Neural crest cell (in vitro differentiated cells): ENCODE results near the gene SP6. TPM values are rescaled to one million over a fixed set of nuclear protein-coding genes. Genes with fewer than 3 reads are reported as not detected.

Experiments used
- DNase-seq: peaks from one replicate; pipeline ENCODE4 v3.0.0; 2021; ENCODE audit warnings: low read depth, mixed read lengths, low spot score
- H3K27ac Mint-ChIP-seq: one replicate; pipeline ENCODE4 v1.8.0; 2021; ENCODE audit warnings: mild to moderate bottlenecking, mixed read lengths; ENCODE audit not compliant: unreplicated experiment
- H3K27me3 Mint-ChIP-seq: 2 replicates; pipeline ENCODE4 v1.8.0; 2021; ENCODE audit warnings: low read depth, mild to moderate bottlenecking, mixed read lengths
- H3K36me3 Mint-ChIP-seq: 2 replicates; pipeline ENCODE4 v1.8.0; 2021; ENCODE audit warnings: low read depth, mild to moderate bottlenecking, mixed read lengths
- H3K4me1 Mint-ChIP-seq: 2 replicates; pipeline ENCODE4 v1.8.0; 2021; ENCODE audit warnings: mixed read lengths
- H3K4me3 Mint-ChIP-seq: one replicate; pipeline ENCODE4 v1.8.0; 2021; ENCODE audit warnings: mild to moderate bottlenecking, mixed read lengths
- H3K9me3 Mint-ChIP-seq: 2 replicates; pipeline ENCODE4 v1.8.0; 2021; ENCODE audit warnings: mixed read lengths
- CTCF ChIP-seq: fragments of 200-600 bp; sonication (generic); conservative IDR thresholded peaks from 2 replicates; pipeline ENCODE4 v1.5.0; 2021; ENCODE audit warnings: antibody characterized with exemption, mild to moderate bottlenecking
- total RNA-seq: library from RNA; stranded (reverse); gene quantifications from 2 replicates; pipeline ENCODE4 v1.2.1, GENCODE V29; 2021

Gene SP6
- total RNA-seq, 1 donor from 2014 or later, result 0.16 TPM

DNA sequence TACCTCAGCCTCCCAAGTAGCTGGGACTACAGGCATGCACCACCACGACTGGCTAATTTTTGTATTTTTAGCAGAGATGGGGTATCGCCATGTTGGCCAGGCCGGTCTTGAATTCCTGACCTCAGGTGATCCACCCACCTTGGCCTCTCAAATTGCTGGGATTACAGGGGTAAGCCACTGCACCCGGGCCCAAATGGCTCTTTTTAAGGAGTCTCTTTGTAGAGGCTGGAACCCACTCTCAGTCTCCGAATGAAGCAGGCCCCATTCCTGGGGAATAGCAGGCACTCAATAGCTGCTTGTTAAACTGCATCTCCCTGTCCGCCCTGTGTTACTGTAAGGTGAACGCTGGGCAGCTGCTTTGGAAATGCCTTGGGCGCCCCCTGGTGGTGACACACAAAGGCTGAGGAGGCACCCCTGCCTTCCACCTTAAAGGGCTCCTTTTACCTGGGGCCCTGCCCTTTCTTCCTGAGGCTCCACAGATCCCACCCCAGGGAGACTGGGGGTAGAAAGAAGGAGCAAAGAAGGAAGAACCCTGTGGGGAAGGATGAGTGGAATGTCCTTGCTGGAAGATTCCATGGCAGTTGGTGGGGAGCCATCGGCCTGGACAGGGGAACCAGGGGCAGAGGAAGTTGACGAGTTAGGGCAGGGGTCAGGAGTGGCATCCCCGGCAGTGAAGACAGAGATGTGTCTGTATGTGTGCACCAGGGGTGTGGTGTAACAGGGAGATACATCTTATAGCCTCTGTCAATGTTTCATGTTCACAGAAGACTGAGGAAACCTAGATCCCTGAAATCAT is 39.0 kb upstream of the SP6 start:
- peak; percentile 91 for DNase-seq
- Mint-ChIP-seq H3K36me3 (no peaks in the 10 kb centered on the region), H3K27me3 (no peaks in the 10 kb centered on the region), H3K9me3 (no peaks in the 10 kb centered on the region), H3K4me1 (peaks cover 8% of the 10 kb centered on the region), H3K4me3 (peak overlapping the region; percentile 82), H3K27ac (no peak overlapping the region)
- peak; percentile 97 for TF ChIP-seq CTCF

- H3K27ac Mint-ChIP-seq, result no peak overlapping the region
- H3K9me3 Mint-ChIP-seq, result no peaks in the 10 kb centered on the region
- no peaks in the 10 kb centered on the region for H3K36me3 Mint-ChIP-seq
- no peaks in the 10 kb centered on the region for H3K4me1 Mint-ChIP-seq
- no peak for DNase-seq
- no peak for TF ChIP-seq CTCF
- H3K27me3 Mint-ChIP-seq, result peaks cover 12% of the 10 kb centered on the region
- H3K4me3 Mint-ChIP-seq, result no peak overlapping the region
These were observed 37.3 kb upstream of the SP6 start for GRCh38 chr17:47888293-47888692.

DNA sequence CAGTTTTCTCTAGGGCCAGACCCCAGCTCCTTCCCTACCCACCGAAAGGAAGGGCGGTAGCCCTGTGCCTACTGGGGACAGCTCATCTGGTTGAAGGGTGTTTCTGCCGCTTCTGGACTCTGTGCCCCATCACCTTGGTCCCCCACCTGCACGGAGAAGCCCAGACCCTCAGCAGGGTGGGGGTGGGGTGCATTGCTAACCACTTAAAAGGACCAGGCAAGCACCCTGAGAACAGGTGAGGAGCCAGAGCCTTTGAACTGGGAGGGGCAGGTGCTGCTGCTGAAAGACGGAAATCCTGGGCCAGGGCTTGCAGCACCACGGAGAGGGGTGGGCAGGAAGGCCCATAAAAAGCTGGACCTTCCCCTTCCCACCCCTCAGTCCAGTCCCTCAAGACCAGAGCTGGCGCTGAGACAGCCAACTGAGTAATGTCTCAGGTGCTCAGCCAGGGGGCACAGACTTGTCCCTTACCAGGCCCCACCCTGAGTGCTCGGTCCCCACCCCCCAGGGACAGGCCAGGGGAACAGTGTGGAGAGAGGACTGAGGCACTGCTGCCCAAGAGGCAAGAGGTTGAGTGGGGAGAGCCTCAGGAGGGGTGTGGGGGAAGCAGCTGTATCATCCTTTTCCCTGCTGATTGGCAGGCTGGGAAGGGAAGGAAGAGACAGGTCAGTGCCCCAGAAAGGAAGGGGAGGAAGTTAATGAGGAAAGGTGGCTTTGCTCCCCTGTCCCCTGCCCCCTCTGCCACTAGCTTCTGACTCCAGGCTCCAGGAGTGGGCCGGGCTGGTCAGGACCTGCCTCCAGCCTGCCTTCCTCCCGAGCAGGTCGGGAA is 34.2 kb upstream of the SP6 start:
- Mint-ChIP-seq H3K27ac (no peak overlapping the region), H3K36me3 (no peaks in the 10 kb centered on the region), H3K27me3 (peaks cover 35% of the 10 kb centered on the region), H3K9me3 (no peaks in the 10 kb centered on the region), H3K4me3 (no peak overlapping the region), H3K4me1 (no peaks in the 10 kb centered on the region)
- no peak for TF ChIP-seq CTCF
- DNase-seq, result no peak

DNA sequence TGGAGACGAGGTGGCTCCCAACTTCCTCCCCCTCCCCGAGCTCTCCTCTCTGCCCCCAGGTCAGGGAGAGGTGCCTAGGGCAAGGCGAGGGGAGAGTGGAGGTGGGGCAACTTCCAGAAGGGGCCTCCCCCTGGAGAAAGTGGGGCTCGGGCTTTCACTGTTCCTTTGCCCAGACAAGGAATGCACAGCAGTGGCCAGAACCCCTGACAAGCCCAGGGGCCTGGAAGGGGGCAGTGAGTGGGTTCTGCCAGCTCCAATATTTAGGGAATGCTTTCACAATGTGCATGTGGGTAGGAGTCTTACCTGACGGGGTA is 33.4 kb upstream of the SP6 start:
- Mint-ChIP-seq H3K4me3 (no peak overlapping the region), H3K36me3 (no peaks in the 10 kb centered on the region)
- TF ChIP-seq CTCF, result no peak

DNA sequence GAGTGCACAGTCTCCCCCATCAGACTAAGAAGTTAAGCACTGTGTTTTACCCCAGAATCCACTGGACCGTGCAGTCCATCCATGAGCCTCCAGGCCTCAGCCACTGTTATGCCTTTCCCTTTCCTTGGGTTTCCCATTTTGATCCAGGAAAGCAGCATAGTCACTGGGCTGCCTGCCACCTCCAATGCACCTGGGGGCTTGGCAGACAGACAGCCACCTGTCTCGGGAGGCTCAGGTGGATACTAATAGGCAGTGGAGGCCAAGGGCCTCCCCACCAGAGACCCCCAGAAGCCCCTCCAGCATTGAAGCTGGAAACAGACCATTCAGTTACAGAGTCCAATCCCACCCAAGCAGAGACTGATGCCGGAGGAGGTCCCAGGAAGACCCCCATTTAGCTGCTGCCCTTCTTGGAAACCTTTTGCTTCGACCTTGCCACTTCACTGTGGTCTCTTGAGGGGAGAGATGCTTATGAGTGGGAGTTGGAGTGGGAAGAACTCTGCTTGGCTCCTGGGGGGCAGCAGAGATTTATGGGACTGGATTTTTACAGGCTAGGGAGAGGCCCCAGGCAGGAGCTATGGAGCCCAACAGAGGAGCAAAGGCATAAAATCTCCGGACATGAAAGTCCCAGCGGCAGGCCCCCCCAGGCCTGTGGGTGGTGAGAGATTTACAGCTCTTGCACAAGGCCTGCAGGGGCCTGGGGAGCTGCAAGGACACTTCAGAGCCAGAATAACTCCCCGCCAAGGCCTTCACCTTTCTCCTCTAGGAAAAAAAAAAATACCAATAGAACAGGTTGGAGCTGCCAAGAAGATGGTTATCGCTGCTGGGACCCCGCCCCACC is 32.8 kb upstream of the SP6 start:
- no peak for DNase-seq
- no peaks in the 10 kb centered on the region for H3K9me3 Mint-ChIP-seq
- TF ChIP-seq CTCF, result no peak
- peaks cover 44% of the 10 kb centered on the region for H3K27me3 Mint-ChIP-seq
- H3K36me3 Mint-ChIP-seq, result no peaks in the 10 kb centered on the region
- H3K4me1 Mint-ChIP-seq, result no peaks in the 10 kb centered on the region
- peak overlapping the region; percentile 23 for H3K27ac Mint-ChIP-seq
- H3K4me3 Mint-ChIP-seq, result no peak overlapping the region

More for the DNA sequence above, 33.4 kb upstream of the SP6 start:
- Mint-ChIP-seq H3K27me3 (peaks cover 38% of the 10 kb centered on the region), H3K9me3 (no peaks in the 10 kb centered on the region), H3K4me1 (no peaks in the 10 kb centered on the region), H3K27ac (no peak overlapping the region)
- DNase-seq, result no peak
